Liver (tissue), 9 donors: ENCODE data around the gene KRT86. TPM values are rescaled to one million over a fixed set of nuclear protein-coding genes. Genes with fewer than 3 reads are reported as not detected.

Experiments
- DNase-seq: peaks from one replicate; pipeline ENCODE4 v3.0.0-alpha.2; 2017; ENCODE audit warnings: low spot score
- H3K27ac ChIP-seq, 2 donors: one replicate each; pipeline ENCODE4 v1.7.0; 2013; ENCODE audit warnings: inconsistent platforms in 2 of 2, low read length in 2 of 2, control low read depth in 1 of 2, low read depth in 1 of 2, mild to moderate bottlenecking in 1 of 2
- H3K27me3 ChIP-seq, 4 donors: one replicate each; pipeline versions ENCODE4 v1.6.1 to v1.7.0; 2013; ENCODE audit warnings: low read length in 3 of 4, inconsistent platforms in 1 of 4, mild to moderate bottlenecking in 1 of 4, moderate library complexity in 1 of 4; ENCODE audit not compliant: control insufficient read depth in 4 of 4, insufficient read depth in 4 of 4
- H3K36me3 ChIP-seq, 4 donors: one replicate each; pipeline versions ENCODE4 v1.6.1 to v1.7.0; 2013; ENCODE audit warnings: low read length in 3 of 4, mild to moderate bottlenecking in 3 of 4, low read depth in 1 of 4, moderate library complexity in 1 of 4; ENCODE audit not compliant: control insufficient read depth in 4 of 4, insufficient read depth in 3 of 4
- H3K4me1 ChIP-seq, 4 donors: one replicate each; pipeline versions ENCODE4 v1.6.1 to v1.7.0; 2013; ENCODE audit warnings: low read length in 3 of 4, mild to moderate bottlenecking in 3 of 4, moderate library complexity in 1 of 4; ENCODE audit not compliant: control insufficient read depth in 4 of 4, insufficient read depth in 4 of 4
- H3K4me3 ChIP-seq, 3 donors: one replicate each; pipeline versions ENCODE4 v1.6.1 to v1.7.0; 2013; ENCODE audit warnings: low read length in 3 of 3, control low read depth in 1 of 3, low read depth in 1 of 3, mild to moderate bottlenecking in 1 of 3
- H3K9ac ChIP-seq, 2 donors: one replicate each; pipeline ENCODE4 v1.7.0; 2013; ENCODE audit warnings: low read length in 2 of 2, mild to moderate bottlenecking in 2 of 2, moderate library complexity in 2 of 2, control low read depth in 1 of 2, low read depth in 1 of 2
- H3K9me3 ChIP-seq, 4 donors: one replicate each; pipeline versions ENCODE4 v1.6.1 to v1.7.0; 2013; ENCODE audit warnings: low read length in 3 of 4; ENCODE audit not compliant: control insufficient read depth in 4 of 4
- ATF3 ChIP-seq: IDR thresholded peaks from 2 replicates; pipeline ENCODE4 v1.6.1; 2016; ENCODE audit warnings: antibody characterized with exemption
- CTCF ChIP-seq: fragments of 150-350 bp; IDR thresholded peaks from 2 replicates; pipeline ENCODE4 v1.5.1; 2017; ENCODE audit warnings: improper control_type of control experiment, low read depth, low read length; ENCODE audit not compliant: missing input control
- EGR1 ChIP-seq, 2 donors: IDR thresholded peaks; 2 replicates each; pipeline ENCODE4 v1.6.1; 2016 to 2018; ENCODE audit warnings: antibody characterized with exemption in 2 of 2, low read depth in 2 of 2
- FOXA1 ChIP-seq: IDR thresholded peaks from 2 replicates; pipeline ENCODE4 v1.6.1; 2016; ENCODE audit warnings: antibody characterized with exemption
- FOXA2 ChIP-seq: IDR thresholded peaks from 2 replicates; pipeline ENCODE4 v1.6.1; 2016; ENCODE audit warnings: antibody characterized with exemption
- GABPA ChIP-seq, 2 donors: IDR thresholded peaks in 1 of 2; conservative IDR thresholded peaks in 1 of 2; 2 replicates each; pipeline ENCODE4 v1.6.1; 2016; ENCODE audit warnings: antibody characterized with exemption in 2 of 2, mild to moderate bottlenecking in 1 of 2, moderate library complexity in 1 of 2
- HNF4A ChIP-seq, 2 donors: conservative IDR thresholded peaks; 2 replicates each; pipeline ENCODE4 v1.6.1; 2016; ENCODE audit warnings: antibody characterized with exemption in 2 of 2, mild to moderate bottlenecking in 2 of 2
- HNF4G ChIP-seq: IDR thresholded peaks from 2 replicates; pipeline ENCODE4 v1.6.1; 2016; ENCODE audit warnings: antibody characterized with exemption
- JUND ChIP-seq, 2 donors: IDR thresholded peaks; 2 replicates each; pipeline ENCODE4 v1.6.1; 2016; ENCODE audit warnings: antibody characterized with exemption in 2 of 2
- NR2F2 ChIP-seq: IDR thresholded peaks from 2 replicates; pipeline ENCODE4 v1.6.1; 2016; ENCODE audit warnings: antibody characterized with exemption
- RAD21 ChIP-seq, 2 donors: IDR thresholded peaks; 2 replicates each; pipeline ENCODE4 v1.6.1; 2016; ENCODE audit warnings: antibody characterized with exemption in 2 of 2, mild to moderate bottlenecking in 2 of 2
- REST ChIP-seq: IDR thresholded peaks from 2 replicates; pipeline ENCODE4 v1.6.1; 2016; ENCODE audit warnings: antibody characterized with exemption, mild to moderate bottlenecking
- RXRA ChIP-seq, 2 donors: IDR thresholded peaks; 2 replicates each; pipeline ENCODE4 v1.6.1; 2017 to 2018; ENCODE audit warnings: antibody characterized with exemption in 2 of 2, mild to moderate bottlenecking in 1 of 2
- SP1 ChIP-seq: IDR thresholded peaks from 2 replicates; pipeline ENCODE4 v1.6.1; 2018; ENCODE audit warnings: antibody characterized with exemption, mild to moderate bottlenecking
- TAF1 ChIP-seq: conservative IDR thresholded peaks from 2 replicates; pipeline ENCODE4 v1.6.1; 2016; ENCODE audit warnings: antibody characterized with exemption, mild to moderate bottlenecking
- YY1 ChIP-seq: IDR thresholded peaks from 2 replicates; pipeline ENCODE4 v1.6.1; 2016; ENCODE audit warnings: antibody characterized with exemption, mild to moderate bottlenecking
- ZBTB33 ChIP-seq: IDR thresholded peaks from 2 replicates; pipeline ENCODE4 v1.6.1; 2016; ENCODE audit warnings: antibody characterized with exemption
- WGBS: extraction: QIAGEN DNeasy Blood & Tissue Kit; methylation state at CpG from one replicate; pipeline ENCODE4 v1.1.7; 2013; 5-methylcytosine and 5-hydroxymethylcytosine counted together
- polyA plus RNA-seq, 2 donors: library from polyadenylated mRNA; stranded (reverse) in 1 of 2; unstranded in 1 of 2; fragments of 200-250 nt in 1 of 2; fragments of >200 nt in 1 of 2; fragmentation: Nextera tagmentation in 1 of 2; extraction: Ambion mirVana in 1 of 2; gene quantifications; one replicate each; pipeline versions ENCODE4 v1.2.1 to v1.2.3, GENCODE V29; 2013 to 2015
- total RNA-seq, 2 donors: library from RNA; depleted of rRNA; stranded (reverse); fragments of >200 nt; gene quantifications; one replicate each; pipeline ENCODE4 v1.2.3, GENCODE V29; 2014
- donor health status: healthy.
- donor health status: healthy.
- donor health status: healthy.
- donor health status: healthy.
- donor health status: healthy.

Gene KRT86
- total and polyA plus RNA-seq, 4 donors: 0.08 TPM; not detected in 3

GRCh38 chr12:52270541-52271070, 3.8 kb upstream of the KRT86 start (continued):
- TF ChIP-seq ZBTB33: no peak
- no peak for TF ChIP-seq RXRA (IDR thresholded peaks at IDR 0.05)
- no peak for TF ChIP-seq HNF4G
- TF ChIP-seq CTCF: no peak
- TF ChIP-seq FOXA2: no peak
- no peak for TF ChIP-seq FOXA1
- TF ChIP-seq RAD21 (IDR thresholded peaks at IDR 0.05): no peak
- TF ChIP-seq EGR1 (IDR thresholded peaks at IDR 0.05; ENCODE audit: low read depth in 2 of 2): no peak
- no peak for TF ChIP-seq GABPA (IDR thresholded peaks at IDR 0.05 in 1 of 2, conservative IDR thresholded peaks at IDR 0.05 in 1 of 2)

- 62% methylated on average over 1 of the region's 1 CpG for WGBS
- peaks cover 0 to 3% (median 0%) of the 10 kb centered on the region in 4 donors for H3K27me3 ChIP-seq
- no peak overlapping the region for H3K9ac ChIP-seq
- H3K4me1 ChIP-seq: no peaks in the 10 kb centered on the region
- H3K4me3 ChIP-seq: no peak overlapping the region
- DNase-seq: no peak
- TF ChIP-seq YY1: no peak
- no peak for TF ChIP-seq NR2F2
- no peak for TF ChIP-seq HNF4A (conservative IDR thresholded peaks at IDR 0.05)
- no peak for TF ChIP-seq EGR1 (IDR thresholded peaks at IDR 0.05; ENCODE audit: low read depth in 2 of 2)
- no peak for TF ChIP-seq FOXA2
- TF ChIP-seq HNF4G: no peak
- no peaks in the 10 kb centered on the region for H3K36me3 ChIP-seq
- H3K9me3 ChIP-seq: no peaks in the 10 kb centered on the region
- H3K27ac ChIP-seq: no peak overlapping the region
Observed at GRCh38 chr12:52271158-52271557, 3.3 kb upstream of the KRT86 start.

- Histone ChIP-seq H3K36me3 (no peaks in the 10 kb centered on the region), H3K27me3 (peaks cover 0 to 3% (median 0%) of the 10 kb centered on the region in 4 donors), H3K9ac (no peak overlapping the region), H3K9me3 (no peaks in the 10 kb centered on the region), H3K27ac (no peak overlapping the region), H3K4me3 (no peak overlapping the region), H3K4me1 (peaks cover 0 to 2% (median 0%) of the 10 kb centered on the region in 4 donors)
- TF ChIP-seq ZBTB33 (no peak), EGR1 (IDR thresholded peaks at IDR 0.05; ENCODE audit: low read depth in 2 of 2) (no peak), ATF3 (no peak), SP1 (no peak), HNF4G (no peak), TAF1 (no peak), YY1 (no peak), JUND (IDR thresholded peaks at IDR 0.05) (no peak), HNF4A (conservative IDR thresholded peaks at IDR 0.05) (no peak), REST (no peak), NR2F2 (no peak), FOXA2 (no peak), CTCF (no peak), GABPA (IDR thresholded peaks at IDR 0.05 in 1 of 2, conservative IDR thresholded peaks at IDR 0.05 in 1 of 2) (no peak), FOXA1 (no peak), RXRA (IDR thresholded peaks at IDR 0.05) (no peak), RAD21 (IDR thresholded peaks at IDR 0.05) (no peak)
- 84% methylated on average over 3 of the region's 3 CpGs for WGBS
- no peak for DNase-seq
Observed at GRCh38 chr12:52275686-52276085, 1.2 kb downstream of the KRT86 start.
